HG02623 (cell line): ENCODE data around the gene TCAIM.
"Not testable (repeated sequence)": the region's sequence is repeated elsewhere in the genome, so short reads cannot be mapped to it uniquely, and the experiment has no call there.

Experiments used
- ATAC-seq: cut with Tn5 transposase; IDR thresholded peaks from one replicate; pipeline ENCODE4 v1.9.1; 2021; ENCODE audit warnings: moderate library complexity; ENCODE audit not compliant: unreplicated experiment

TCAIM gene

DNA sequence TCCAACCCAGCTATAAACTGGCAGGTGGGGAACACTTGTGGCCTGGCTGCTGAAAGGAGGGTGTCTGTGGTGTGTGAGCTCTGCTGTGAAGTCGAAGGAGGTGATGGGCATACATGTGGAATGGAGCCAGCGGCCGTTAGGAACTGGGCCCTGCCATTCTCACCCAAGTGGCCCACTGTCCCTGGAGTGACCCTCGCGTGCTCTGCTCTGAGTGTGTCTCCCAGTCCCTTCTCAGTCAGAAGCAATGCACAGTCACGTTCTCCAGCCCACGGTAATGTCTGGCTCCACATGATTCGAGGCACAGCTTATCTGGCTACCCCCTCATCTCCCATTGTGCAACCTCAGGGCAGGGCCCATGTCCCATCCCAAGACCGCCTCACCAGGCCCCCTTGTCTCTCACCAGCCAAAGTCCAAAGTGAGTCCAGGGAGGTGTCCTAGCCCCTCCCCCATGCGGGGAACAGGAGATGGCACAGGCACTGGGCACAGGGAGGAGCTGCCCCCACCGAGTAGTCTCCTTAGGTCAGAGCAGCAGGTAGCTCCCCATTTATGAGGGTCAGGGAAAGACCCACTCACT lies 76.0 kb downstream of the TCAIM start:
- no peak for ATAC-seq

DNA sequence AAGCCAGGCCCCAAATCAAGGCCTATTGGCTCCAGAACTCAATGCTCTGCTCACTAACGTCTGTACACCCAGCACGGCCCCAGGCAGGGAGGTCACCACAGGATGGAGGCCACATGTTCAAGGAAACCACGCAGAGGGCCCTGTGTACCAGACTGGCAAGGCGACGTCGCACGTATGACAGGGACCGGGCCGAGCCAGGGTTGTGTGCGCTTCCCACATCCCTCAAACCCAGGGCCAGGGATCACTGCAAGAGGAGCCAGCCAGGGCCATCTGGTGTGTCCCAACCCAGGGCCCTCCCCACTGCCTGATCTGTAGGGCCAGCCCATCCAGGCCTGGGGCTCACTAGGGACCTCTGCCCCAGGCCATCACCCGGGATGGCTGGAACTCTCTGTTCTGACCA lies 76.9 kb downstream of the TCAIM start:
- no peak for ATAC-seq

DNA sequence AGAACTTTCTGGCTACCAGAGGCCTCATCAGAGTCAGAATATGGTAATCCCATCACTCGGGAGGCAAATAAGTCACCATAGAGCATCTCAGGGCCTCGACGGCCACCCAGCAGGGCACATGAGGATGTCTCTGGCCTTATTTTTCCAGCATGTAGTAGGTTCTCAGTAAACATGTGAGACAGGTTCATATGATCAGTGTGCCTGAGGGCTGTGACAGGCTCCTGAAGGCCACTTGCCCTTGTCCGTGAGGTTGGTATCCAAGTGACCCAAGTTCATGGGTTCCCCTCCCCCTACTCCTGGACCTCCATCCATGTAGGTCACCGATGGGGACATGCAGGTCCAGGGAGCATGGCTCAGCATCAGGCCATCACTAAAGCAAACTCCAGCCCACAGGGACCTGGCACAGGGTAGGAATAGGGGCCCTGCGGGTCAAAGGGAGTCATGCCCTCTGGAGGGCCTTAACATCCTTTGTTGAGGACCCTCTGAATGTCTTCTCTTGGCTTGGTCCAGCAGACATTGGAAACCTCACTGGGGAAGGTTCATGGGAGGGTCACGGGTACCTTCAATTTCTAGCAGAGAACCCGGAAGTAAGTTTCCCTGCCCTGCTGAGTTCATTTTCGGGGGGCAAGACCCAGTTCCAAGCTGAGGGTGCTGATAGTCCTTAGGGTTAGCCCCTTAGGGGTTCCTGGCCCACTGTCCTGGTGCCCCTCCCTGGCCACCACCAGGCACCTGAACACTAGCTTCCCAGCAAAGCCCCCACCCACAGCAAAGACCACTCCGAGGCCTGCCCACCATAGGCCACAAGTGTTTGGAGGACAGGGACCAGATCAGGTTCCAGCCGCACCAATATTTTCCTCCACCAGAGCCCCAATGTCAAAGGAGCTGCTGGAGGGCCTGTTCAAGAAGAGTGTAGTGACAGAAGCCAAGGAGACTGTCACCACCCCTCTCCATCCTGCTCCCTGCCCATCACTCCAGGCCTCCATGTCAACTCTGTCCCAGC lies 77.8 kb downstream of the TCAIM start:
- no peak for ATAC-seq

DNA sequence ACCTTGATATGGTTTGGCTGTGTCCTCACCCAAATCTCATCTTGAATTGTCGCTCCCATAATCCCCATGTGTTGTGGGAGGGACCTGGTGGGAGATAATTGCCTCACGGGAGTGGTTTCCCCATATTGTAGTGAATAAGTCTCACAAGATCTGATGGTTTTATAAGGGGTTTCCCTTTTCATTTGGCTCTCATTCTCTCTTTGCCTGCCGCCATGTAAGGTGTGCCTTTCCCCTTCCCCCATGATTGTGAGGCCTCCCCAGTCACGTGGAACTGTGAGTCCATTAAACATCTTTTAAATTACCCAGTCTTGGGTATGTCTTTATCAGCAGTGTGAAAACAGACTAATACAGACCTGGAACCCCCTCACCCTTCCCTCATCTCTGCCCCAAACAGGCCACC lies 79.6 kb downstream of the TCAIM start:
- not testable (repeated sequence) for ATAC-seq

DNA sequence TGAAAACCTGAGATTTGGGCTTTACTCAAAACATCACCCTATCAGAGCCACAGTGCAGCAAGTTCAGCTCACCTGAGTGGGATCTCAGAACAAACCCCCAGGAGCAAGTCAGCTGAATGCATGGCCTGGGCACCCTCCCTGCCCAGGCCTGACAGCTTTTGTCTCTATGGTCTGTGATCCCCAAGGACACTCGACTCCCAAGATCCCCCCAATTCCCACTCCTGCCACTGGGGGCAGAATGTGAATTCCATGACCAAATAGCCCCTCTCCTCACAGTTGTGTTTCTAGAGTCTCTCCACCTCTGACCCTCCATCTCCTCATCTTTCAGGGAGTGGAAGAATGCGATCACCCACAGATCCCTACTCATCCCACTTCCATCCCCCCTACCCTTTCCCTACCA lies 80.0 kb downstream of the TCAIM start:
- no peak for ATAC-seq

DNA sequence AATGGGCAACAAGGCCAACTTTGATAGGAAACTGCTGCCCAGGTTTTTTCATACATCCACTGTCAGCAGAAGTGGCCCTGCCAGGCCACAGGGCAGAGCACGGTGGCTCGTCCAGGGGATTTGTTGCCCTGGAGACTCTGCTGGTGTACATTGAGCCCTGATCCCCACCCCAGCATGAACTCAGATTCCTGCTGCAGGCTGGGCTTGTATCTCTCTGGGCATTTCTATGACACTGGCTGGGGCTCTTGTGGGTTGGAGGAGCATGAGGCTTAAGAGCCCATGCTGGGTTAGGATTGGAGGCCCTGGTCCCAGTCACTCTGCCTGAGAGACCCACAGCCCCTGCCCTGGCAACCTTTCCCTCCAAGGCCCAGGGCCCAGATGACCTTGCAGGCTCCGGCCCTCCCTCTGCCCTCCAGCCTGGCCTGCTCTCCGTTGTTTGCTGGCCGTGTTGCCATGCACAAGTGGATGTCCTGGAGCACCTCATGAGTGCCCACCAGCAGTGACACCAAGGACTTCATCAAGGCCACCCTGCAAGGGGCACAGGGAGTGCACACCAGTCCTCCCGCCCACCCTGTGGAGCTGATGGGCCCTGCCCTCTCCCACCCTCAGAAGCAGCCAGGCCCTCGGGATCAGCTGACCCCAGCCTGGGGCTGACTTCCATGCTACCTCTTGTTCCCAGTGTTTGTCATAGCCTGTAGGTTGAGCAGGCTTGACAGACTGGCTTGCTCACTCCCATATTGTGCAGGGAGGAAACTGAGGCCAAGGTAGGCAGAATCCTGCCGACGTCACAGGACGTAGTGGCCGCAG lies 80.8 kb downstream of the TCAIM start:
- ATAC-seq, result no peak

DNA sequence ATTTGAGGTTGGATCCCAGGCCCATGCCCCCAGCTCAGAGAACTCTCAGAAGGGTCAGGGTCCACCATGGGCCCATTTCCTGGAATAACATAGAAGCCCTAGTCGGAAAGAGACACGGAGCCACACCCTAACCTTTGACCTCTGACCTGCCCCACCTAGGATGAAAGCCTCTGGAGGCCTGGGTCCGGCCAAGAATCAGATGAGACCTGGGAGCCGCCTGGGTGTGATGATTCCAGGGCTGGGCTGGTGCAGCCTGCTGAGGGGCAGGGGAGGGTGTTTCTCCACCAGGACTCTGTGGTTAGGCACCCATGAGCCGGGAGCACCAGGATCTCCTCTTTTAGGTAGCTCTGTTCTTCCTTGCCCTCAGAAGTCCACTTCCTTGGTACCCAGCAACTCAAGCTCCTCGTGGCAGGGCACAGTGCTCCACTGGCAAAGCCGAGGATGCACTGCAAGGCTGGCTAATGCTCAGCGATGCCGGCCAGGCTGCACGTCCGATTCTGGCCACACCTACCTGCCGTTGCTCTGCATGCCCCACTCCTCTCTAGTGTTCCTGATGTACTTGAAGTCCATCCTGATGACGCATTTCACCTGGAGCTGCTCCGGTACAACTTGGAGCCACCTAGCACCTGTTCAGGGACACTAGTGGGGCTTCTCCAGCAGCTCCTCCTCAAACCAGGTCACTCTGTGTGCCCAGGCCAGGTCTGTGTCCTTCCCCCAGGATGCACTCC lies 81.5 kb downstream of the TCAIM start:
- no peak for ATAC-seq

DNA sequence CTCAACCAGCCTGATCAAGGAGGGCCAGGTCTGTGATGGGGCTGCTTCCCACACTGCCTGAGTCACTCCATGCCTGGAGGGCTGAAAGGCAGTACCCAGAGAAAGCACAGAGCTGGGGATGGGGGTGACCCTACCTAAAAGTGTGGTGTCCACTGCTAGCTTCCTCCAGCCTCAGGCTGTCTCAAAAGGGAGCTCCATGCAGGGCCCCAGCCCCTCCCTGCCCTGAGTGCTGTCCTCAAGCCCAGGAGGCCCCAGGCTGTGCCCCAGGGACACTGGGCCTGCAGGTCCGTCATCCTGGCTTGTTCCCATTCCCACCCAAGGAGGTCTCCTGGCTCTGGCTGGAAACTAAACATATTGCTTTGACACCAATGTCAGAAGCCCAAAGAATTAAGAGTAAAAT lies 82.1 kb downstream of the TCAIM start:
- no peak for ATAC-seq

DNA sequence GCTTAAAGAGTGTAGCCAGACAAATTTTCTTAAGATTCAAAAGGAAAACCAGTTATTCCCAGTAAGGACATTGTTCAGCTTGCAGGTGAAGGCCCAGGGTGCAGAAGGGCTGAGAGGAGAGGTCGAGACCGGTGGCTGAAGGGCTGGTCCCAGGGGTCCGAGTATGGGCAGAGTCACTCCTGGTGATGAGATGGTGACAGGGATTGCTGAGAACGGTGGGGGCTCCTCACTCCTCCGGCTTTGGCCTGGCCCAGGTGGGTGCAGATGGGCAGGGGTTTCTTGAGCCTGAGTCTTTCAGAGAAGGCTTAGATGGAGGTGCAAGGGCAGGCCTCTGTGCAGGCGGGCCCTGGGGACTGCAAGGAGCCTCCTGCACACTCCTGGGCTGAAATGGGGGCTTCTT lies 82.7 kb downstream of the TCAIM start:
- ATAC-seq, result no peak

DNA sequence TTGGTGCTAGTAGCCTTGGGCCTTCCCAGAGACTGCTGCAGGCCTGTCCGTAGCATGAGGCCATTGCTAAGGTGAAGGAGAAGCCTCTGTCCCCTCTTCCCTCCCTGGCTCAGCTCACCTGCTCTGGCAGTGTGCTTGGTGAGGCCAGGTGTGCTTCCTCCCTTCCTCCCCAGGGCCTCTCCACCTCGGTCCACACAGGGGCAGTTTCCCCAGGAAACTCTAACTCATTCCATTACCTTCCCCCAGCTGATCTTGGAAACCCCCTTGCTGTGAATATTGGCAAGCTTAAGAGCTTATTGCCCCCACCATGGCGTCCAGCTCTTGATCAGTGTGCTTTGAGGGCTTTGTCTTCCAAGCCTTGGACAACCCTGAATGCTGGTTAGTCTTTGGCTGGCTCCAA lies 86.2 kb downstream of the TCAIM start:
- no peak for ATAC-seq

DNA sequence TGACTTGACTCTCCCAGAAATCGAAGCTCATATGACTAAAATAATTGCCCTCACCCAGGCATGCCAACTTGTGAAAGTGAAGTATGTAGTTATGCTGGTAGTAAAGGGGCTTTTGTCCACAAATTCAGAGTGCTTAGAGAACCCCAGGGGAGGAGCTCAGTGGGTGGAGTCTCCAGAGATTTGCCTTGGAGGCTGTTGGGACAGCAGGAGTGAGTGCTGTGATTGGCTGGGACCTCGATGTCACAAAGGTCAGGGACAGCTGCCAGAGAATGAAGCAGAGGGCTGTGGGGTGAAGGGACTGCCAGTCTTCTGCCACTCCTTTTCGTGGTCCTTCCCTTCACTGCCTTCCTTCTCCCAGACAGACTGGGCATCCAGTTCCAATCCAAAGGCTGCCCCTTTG lies 89.1 kb downstream of the TCAIM start:
- no peak for ATAC-seq

DNA sequence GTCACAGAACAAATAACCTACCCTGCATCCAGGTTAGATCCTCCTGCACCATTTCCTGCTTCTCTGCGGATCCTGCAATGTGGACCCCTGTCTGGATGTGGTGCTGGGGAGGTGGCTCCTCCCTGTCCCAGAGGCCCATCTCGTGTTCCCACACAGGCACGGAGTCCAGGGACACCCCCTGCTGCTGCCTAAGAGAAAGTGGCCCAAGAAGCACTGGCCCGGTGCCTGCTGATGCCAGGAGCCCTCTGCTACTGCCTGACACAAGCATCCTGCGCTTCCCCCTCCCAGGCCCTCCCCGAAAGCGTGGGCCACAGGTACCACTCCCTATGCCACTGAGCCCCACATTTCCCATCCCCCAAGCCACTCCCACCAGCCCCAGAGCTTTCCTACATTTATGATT lies 90.3 kb downstream of the TCAIM start:
- ATAC-seq, result no peak

DNA sequence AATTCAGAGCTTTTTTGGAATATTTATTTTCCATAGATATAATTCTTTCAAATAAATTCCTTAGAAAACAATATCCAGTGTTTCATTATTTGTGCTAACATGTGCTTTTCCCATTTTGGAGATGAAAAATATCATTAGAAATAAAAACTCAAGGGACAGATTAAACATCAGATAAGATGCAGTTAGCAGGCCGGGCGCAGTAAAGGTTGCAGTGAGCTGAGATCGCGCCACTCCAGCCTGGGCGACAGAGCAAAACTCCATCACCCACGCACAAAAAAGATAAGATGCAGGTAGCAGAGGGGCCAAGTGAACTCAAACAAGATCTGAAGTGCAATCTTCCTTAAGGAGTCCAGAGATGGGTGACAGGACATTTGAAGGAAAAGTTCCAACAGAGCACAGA lies 90.9 kb downstream of the TCAIM start:
- ATAC-seq, result no peak

DNA sequence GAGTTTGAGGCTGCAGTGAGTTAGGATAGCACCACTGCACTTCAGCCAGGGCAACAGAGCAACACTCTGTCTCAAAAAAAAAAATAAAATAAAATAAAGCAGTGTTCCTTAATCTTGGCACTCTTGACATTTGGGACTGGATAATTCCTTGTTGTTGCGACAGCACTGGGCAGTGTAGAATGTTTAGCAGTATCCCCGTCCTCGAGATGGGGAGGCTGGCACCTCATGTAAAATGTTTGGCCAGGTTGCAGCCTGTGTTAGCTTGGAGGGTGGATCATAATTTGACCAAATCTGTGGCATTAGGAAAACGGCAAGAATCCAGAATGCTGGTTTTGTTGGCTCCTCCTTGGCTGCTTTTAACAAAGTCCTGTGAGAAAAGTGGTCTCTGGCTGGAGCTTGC lies 91.9 kb downstream of the TCAIM start:
- no peak for ATAC-seq

DNA sequence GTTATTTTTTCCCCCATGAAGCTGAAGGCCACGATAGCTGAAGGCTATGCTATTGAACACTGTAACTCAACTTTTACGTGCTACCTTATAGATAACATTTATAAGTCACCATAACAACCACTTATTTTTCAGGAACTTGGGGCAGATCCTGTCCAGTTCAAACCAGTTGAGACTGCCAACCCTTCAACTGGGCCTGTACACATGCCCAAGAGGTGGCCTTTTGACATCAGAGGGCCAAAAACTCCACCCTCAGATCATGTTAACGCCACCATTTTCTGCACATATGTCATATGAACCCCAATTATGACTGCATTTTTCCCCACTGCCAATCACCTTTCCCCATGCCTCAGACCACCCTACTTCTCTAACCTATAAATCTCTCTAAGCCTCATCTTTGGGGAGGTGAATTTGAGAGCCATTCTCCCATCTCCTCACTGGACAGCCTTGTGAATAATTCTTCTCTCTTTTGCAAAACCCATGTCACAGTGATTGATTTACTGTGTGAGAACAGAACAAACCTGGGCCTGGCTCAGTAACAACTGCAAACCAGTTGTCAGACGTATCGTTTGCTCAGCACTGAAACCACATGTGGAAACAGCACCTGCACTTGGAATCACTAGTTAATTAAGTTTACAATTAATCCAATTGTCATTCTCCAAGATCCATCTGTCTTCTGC lies 96.4 kb downstream of the TCAIM start:
- ATAC-seq, result no peak

DNA sequence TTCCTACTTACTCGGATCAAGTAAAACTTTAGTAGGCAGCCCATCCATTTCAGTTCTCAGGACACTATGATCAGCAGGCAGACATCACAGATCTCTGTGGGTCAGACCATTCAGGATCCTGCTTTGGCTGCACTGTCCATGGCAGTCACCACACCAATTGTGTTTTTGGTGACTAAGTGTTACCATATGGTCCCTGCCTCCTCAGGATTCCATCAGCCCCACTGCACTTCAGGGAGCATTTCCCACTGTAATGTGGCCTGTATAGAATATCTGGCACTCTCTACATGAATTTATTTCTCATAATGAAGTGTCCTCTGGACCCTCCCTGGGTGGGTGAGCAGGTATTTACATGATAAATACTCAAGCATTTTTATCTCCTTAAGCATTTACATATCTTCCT lies 97.6 kb downstream of the TCAIM start:
- ATAC-seq, result no peak

DNA sequence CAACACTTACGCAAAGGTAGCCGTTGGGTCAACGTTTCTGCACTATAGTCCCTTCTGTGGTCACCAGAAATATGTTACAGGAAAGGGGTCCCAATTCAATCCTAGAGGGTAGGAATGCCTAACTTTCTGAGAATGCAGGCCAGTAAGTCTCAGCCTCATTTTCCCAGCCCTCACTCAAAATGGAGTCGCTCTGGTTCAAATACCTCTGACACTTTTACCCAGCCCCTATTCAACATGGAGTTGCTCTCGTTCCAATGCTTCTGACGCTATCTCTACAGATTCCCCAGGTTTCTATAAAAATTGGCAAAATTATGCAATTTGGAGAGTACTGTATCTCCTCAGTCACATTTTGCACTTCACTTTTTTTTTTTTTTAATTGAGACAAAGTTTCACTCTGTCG lies 99.2 kb downstream of the TCAIM start:
- no peak for ATAC-seq

DNA sequence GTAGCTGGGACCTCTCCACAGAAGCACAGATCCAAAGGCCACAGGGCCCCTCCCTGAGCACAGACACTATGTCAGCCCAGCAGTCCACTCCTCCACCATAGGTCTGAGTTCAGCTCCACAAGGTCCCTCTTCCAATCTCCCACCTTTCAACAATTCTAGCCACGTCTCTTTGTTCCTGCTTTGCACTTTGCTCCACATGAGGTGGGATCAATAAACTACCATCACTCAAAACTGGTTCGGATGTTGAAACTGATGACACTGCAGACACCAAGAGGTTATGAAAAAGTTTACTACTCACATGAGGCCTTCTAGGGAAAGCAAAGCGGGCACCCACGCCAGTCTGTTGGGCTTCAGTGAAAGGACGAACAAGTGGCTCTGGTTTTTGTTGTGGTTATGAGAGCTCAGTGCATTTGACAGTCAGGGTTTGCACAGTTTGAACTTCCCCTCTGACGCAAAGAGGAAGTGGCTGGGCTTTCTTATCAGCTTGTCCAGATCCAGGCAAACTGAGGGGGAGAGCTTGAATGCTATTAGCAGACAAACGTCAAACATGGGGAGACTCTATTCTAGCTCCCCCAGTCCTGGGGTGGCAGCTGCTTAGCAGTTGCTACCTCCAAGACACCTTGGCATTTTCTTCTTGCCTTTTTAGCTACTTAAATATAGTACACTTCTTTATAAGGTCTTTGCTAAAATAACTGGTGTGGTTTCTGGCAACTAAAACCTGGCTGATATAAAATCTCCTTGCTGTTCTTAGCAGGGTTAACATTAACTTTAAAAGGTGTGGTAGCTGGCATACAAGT lies 101.1 kb downstream of the TCAIM start:
- ATAC-seq, result peak; percentile 93

DNA sequence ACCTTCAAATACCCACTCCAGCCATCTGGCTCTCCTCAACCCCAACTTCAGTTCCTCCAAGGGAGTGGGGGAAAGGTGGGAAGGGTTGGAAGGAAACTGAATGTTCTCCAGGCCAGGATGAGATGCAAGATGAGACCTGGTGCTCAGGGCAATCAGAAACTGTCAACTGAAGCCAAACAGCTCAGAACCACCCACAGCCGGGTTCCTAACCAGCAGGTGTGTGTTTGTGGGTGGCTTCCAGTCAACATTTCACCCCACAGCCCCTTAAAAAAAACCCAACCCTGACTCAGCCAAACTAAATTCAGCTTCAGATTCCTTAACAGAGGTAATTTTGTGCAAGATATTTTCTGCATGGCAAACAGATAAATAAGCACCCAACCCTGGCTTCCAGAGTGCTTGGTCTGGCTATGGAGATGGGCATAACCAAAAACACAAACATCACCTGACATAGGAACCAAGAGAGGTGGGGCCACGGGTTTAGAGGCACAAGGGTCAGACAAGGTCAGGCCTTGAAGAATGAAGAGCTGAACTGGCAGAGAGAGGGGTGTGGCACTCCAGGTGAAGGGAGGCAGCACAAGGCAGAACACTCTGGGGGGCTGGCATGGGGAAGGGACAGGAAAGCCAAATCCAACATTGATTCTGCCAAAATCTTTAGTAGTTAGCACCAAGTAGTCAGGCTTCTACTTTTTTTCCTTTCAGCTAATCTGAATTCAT lies 104.2 kb downstream of the TCAIM start:
- ATAC-seq, result no peak
